Hepatocyte (in vitro differentiated cells): ENCODE results near the gene BMP10. TPM values are rescaled to one million over a fixed set of nuclear protein-coding genes. Genes with fewer than 3 reads are reported as not detected.

Experiments used
- DNase-seq: peaks from one replicate; pipeline ENCODE4 v3.0.0-alpha.2; 2016; ENCODE audit warnings: low spot score
- H2AFZ ChIP-seq: fragments of 200-600 bp; sonication (generic); 2 replicates; pipeline ENCODE4 v1.6.0; 2016; ENCODE audit warnings: antibody characterized with exemption, mild to moderate bottlenecking
- H3K27ac ChIP-seq: fragments of 200-600 bp; sonication (generic); 2 replicates; pipeline ENCODE4 v1.5.1; 2016; ENCODE audit warnings: mild to moderate bottlenecking
- H3K27me3 ChIP-seq: fragments of 200-600 bp; sonication (generic); 2 replicates; pipeline ENCODE4 v1.6.1; 2016
- H3K36me3 ChIP-seq: fragments of 200-600 bp; sonication (generic); replicated peaks from 2 replicates; pipeline ENCODE4 v1.5.1; 2016; ENCODE audit warnings: low read depth; ENCODE audit not compliant: insufficient read depth
- H3K4me1 ChIP-seq: fragments of 200-600 bp; sonication (generic); 2 replicates; pipeline ENCODE4 v1.5.1; 2016; ENCODE audit warnings: mild to moderate bottlenecking, moderate library complexity; ENCODE audit not compliant: insufficient read depth
- H3K4me2 ChIP-seq: fragments of 200-600 bp; sonication (generic); 2 replicates; pipeline ENCODE4 v1.6.0; 2016
- H3K4me3 ChIP-seq: fragments of 200-600 bp; sonication (generic); 2 replicates; pipeline ENCODE4 v1.5.1; 2016; ENCODE audit warnings: mild to moderate bottlenecking
- H3K79me2 ChIP-seq: fragments of 200-600 bp; sonication (generic); 2 replicates; pipeline ENCODE4 v1.6.0; 2017; ENCODE audit warnings: mild to moderate bottlenecking
- H3K9me2 ChIP-seq: fragments of 200-600 bp; sonication (generic); replicated peaks from 2 replicates; pipeline ENCODE4 v1.6.0; 2017; ENCODE audit warnings: mild to moderate bottlenecking; ENCODE audit not compliant: insufficient read depth
- H3K9me3 ChIP-seq: fragments of 200-600 bp; sonication (generic); 2 replicates; pipeline ENCODE4 v1.5.1; 2016; ENCODE audit warnings: low read depth, mild to moderate bottlenecking
- H4K20me1 ChIP-seq: fragments of 200-600 bp; sonication (generic); 2 replicates; pipeline ENCODE4 v1.6.0; 2016; ENCODE audit warnings: mild to moderate bottlenecking; ENCODE audit not compliant: insufficient read depth, poor library complexity, severe bottlenecking
- EZH2 ChIP-seq: fragments of 200-600 bp; sonication (generic); IDR thresholded peaks from 2 replicates; pipeline ENCODE4 v1.6.1; 2016; ENCODE audit warnings: antibody characterized with exemption, mild to moderate bottlenecking, borderline replicate concordance
- EZH2phosphoT487 ChIP-seq: fragments of 200-600 bp; sonication (generic); IDR thresholded peaks from one replicate; pipeline ENCODE4 v1.6.1; 2018; ENCODE audit warnings: antibody characterized with exemption, mild to moderate bottlenecking, low read depth, moderate library complexity; ENCODE audit not compliant: unreplicated experiment, severe bottlenecking
- WGBS: methylation state at CpG from one replicate; pipeline ENCODE4 v1.1.6; 2016; ENCODE audit warnings: low lambda C conversion rate; ENCODE audit errors: missing lambda C conversion rate; 5-methylcytosine and 5-hydroxymethylcytosine counted together
- polyA plus RNA-seq: library from polyadenylated mRNA; unstranded; fragments of >200 nt; fragmentation: Nextera tagmentation; extraction: Ambion mirVana; gene quantifications from 2 replicates; pipeline ENCODE4 v1.2.1, GENCODE V29; 2016
- total RNA-seq: library from RNA; depleted of rRNA; stranded (reverse); fragments of >200 nt; gene quantifications from 2 replicates; pipeline ENCODE4 v1.2.3, GENCODE V29; 2014
- TF ChIP-seq, protein P1 (sequence below): fragments of 200-600 bp; sonication (generic); IDR thresholded peaks from 2 replicates; pipeline ENCODE4 v1.5.1; 2016; ENCODE audit warnings: antibody characterized with exemption, mild to moderate bottlenecking; ENCODE audit not compliant: poor library complexity

The BMP10 gene
- total and polyA plus RNA-seq, 2 experiments from 2014 or later = 0.27 TPM; not detected in 1

DNA sequence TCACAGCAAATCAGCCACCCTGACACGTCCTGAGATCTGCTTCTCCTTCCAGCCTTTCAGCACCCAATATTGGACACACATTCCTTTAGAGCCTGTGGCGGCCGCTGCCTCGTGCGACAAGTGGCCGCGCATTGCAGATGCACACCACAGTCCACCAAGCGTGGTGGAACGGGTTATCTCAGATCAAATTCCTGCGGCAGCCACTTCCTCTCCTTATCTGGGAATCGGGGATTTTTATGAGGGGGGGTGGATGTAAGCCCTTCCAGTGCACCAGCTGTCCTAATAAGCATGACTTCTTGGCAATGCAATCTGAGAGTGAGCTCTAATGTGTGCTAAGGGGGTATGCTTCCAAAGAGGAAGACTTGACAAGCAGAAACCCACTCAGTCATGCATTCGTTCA is 18.3 kb upstream of the BMP10 start:
- Histone ChIP-seq H2AFZ (no peak overlapping the region), H3K4me2 (no peak overlapping the region), H4K20me1 (no peaks in the 10 kb centered on the region), H3K9me3 (no peaks in the 10 kb centered on the region), H3K27ac (no peak overlapping the region), H3K79me2 (no peaks in the 10 kb centered on the region), H3K4me3 (no peak overlapping the region), H3K4me1 (no peaks in the 10 kb centered on the region), H3K27me3 (no peaks in the 10 kb centered on the region), H3K9me2 (no peaks in the 10 kb centered on the region), H3K36me3 (no peaks in the 10 kb centered on the region)
- TF ChIP-seq, protein P1, sequence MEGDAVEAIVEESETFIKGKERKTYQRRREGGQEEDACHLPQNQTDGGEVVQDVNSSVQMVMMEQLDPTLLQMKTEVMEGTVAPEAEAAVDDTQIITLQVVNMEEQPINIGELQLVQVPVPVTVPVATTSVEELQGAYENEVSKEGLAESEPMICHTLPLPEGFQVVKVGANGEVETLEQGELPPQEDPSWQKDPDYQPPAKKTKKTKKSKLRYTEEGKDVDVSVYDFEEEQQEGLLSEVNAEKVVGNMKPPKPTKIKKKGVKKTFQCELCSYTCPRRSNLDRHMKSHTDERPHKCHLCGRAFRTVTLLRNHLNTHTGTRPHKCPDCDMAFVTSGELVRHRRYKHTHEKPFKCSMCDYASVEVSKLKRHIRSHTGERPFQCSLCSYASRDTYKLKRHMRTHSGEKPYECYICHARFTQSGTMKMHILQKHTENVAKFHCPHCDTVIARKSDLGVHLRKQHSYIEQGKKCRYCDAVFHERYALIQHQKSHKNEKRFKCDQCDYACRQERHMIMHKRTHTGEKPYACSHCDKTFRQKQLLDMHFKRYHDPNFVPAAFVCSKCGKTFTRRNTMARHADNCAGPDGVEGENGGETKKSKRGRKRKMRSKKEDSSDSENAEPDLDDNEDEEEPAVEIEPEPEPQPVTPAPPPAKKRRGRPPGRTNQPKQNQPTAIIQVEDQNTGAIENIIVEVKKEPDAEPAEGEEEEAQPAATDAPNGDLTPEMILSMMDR = no peak
- WGBS = 44% methylated on average over 12 of the region's 12 CpGs
- no peak for DNase-seq

DNA sequence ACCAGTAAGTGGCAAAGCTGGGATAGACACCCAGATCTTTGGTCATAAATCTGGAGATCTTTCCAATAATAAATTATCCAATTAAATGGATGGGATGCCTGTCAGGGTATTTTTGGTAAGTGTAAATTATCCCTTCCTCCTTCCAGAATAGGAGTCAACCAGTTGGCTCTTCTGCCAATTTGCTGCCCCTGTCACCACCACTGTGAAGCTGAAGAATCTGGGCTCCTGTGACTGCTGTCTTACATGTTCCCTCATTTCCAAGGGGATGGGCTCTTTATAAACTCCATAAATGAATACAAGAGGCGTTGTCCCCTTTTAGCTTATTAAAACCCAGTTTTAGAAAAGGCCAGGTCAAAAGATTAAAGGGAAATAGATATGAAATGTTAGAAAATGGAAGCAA is 17.8 kb upstream of the BMP10 start:
- Histone ChIP-seq H3K79me2 (no peaks in the 10 kb centered on the region), H4K20me1 (no peaks in the 10 kb centered on the region), H3K4me2 (no peak overlapping the region), H3K36me3 (no peaks in the 10 kb centered on the region), H3K4me3 (no peak overlapping the region), H3K9me2 (no peaks in the 10 kb centered on the region), H3K27ac (no peak overlapping the region), H2AFZ (no peak overlapping the region), H3K9me3 (no peaks in the 10 kb centered on the region), H3K4me1 (no peaks in the 10 kb centered on the region), H3K27me3 (no peaks in the 10 kb centered on the region)
- 63% methylated on average over 1 of the region's 1 CpG for WGBS
- DNase-seq = no peak
- TF ChIP-seq EZH2 (no peak), EZH2phosphoT487 (no peak)
- TF ChIP-seq, protein P1 = no peak

DNA sequence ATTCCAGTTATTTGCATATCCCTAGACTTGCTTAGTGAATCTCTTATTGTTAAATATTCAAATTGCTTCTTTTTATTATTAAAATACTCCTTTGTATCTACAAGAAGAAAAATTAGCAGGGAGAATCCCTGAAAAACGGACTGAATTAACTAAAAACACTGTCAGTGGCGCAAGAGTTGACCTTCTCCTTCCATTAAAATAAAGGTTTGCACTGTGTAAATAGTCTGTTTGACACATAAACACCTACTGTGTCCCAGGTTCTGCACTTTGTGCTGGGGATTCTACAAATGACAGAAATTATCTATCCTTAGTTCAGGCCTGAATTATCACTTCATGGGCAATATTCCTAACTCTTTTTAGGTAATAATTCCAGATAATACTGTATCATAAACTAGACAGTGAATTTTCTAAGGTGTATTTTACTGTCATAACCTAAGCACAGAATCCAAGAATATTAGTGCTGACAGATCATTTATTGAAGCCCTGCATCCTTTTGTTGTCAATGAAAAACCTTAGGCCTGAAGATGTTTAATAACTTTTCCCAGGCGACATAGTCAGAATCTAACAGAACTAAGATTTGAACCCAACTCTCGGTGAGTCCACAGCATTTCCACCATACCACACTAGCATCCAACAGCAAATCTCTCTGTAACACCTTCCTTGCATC is 17.0 kb upstream of the BMP10 start:
- no peak for DNase-seq
- Histone ChIP-seq H3K79me2 (no peaks in the 10 kb centered on the region), H3K4me1 (no peaks in the 10 kb centered on the region), H3K9me3 (no peaks in the 10 kb centered on the region), H3K9me2 (no peaks in the 10 kb centered on the region), H4K20me1 (no peaks in the 10 kb centered on the region), H3K27me3 (no peaks in the 10 kb centered on the region), H3K4me3 (no peak overlapping the region), H2AFZ (no peak overlapping the region), H3K36me3 (no peaks in the 10 kb centered on the region), H3K27ac (no peak overlapping the region), H3K4me2 (no peak overlapping the region)
- WGBS = 82% methylated on average over 4 of the region's 4 CpGs
- TF ChIP-seq EZH2 (no peak), EZH2phosphoT487 (no peak)
- TF ChIP-seq, protein P1 = no peak

DNA sequence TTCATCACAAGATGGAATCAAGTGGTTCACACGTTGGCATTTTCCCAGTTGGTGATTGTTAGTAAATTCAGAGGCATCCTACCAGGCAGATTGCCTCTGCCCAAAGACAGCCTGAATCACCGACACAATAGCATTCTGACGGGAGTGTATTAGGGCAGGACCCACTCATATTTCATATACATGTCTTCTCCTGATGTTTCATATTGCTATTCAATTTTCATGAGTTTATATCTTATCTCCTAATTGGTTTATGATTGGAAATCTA is 14.5 kb upstream of the BMP10 start:
- WGBS = 89% methylated on average over 3 of the region's 3 CpGs
- Histone ChIP-seq H3K79me2 (no peaks in the 10 kb centered on the region), H3K4me2 (no peak overlapping the region), H3K27ac (no peak overlapping the region), H3K9me3 (no peaks in the 10 kb centered on the region), H2AFZ (no peak overlapping the region), H4K20me1 (no peaks in the 10 kb centered on the region), H3K27me3 (no peaks in the 10 kb centered on the region), H3K4me1 (no peaks in the 10 kb centered on the region), H3K36me3 (no peaks in the 10 kb centered on the region), H3K4me3 (no peak overlapping the region), H3K9me2 (no peaks in the 10 kb centered on the region)
- DNase-seq = no peak
- no peak for TF ChIP-seq EZH2phosphoT487
- no peak for TF ChIP-seq EZH2
- TF ChIP-seq, protein P1 = no peak
